Measurements from ENCODE around the gene SUPT6H.
"Not testable (repeated sequence)": the region's sequence is repeated elsewhere in the genome, so short reads cannot be mapped to it uniquely, and the experiment has no call there.

SUPT6H gene

DNA sequence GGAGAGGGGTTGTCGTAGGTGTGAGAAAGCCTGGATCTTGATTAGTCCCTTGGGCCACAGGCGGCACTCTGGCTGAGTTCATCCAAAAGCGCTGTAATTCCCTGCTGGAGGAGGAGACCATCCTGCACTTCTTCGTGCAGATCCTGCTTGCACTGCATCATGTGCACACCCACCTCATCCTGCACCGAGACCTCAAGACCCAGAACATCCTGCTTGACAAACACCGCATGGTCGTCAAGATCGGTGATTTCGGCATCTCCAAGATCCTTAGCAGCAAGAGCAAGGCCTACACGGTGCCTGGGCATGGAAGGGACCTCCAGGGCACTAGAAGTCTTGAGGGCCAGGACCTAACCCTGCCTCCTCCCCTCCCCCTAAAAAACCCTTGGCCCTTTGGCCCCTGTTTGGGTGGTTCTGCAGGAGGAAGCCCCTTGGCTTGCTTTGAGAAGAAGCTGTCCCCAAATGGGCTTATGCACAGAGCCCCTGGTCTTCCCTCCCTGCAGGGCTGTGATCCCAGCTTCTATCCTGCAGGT lies 72.8 kb downstream of the SUPT6H start:
- FAIRE-seq: no peak
- DNase-seq (ENCODE audit: insufficient read length): no peak
- TF ChIP-seq POLR2AphosphoS5 (IDR thresholded peaks at IDR 0.05; ENCODE audit: low read depth, low read length) (no peak), POLR2A (IDR thresholded peaks at IDR 0.05; ENCODE audit: low read depth, low read length) (no peak), TAF1 (IDR thresholded peaks at IDR 0.05; ENCODE audit: borderline replicate concordance, low read depth, low read length) (no peak)

DNA sequence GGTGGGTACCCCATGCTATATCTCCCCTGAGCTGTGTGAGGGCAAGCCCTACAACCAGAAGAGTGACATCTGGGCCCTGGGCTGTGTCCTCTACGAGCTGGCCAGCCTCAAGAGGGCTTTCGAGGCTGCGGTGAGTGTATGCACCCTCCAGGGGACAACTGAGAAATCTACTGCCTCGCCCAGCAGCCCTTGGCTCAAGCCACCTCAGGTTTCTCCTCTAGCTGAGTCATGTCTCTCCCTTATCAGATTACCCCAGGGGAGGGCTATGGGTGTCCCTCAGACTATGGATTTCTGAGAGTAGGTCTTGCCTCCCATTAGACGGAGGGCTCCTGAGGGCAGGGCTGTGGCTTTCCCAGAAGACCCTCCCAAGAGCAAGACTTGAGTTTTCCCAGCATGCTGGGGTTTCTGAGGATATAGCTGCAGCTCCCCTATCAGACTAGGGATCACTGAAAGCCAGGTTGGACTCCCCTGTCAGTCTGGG lies 73.3 kb downstream of the SUPT6H start:
- DNase-seq (ENCODE audit: insufficient read length) (no peak), FAIRE-seq (no peak)
- no peak for TF ChIP-seq POLR2A (IDR thresholded peaks at IDR 0.05; ENCODE audit: low read depth, low read length)
- no peak for TF ChIP-seq TAF1 (IDR thresholded peaks at IDR 0.05; ENCODE audit: borderline replicate concordance, low read depth, low read length)
- no peak for TF ChIP-seq POLR2AphosphoS5 (IDR thresholded peaks at IDR 0.05; ENCODE audit: low read depth, low read length)

DNA sequence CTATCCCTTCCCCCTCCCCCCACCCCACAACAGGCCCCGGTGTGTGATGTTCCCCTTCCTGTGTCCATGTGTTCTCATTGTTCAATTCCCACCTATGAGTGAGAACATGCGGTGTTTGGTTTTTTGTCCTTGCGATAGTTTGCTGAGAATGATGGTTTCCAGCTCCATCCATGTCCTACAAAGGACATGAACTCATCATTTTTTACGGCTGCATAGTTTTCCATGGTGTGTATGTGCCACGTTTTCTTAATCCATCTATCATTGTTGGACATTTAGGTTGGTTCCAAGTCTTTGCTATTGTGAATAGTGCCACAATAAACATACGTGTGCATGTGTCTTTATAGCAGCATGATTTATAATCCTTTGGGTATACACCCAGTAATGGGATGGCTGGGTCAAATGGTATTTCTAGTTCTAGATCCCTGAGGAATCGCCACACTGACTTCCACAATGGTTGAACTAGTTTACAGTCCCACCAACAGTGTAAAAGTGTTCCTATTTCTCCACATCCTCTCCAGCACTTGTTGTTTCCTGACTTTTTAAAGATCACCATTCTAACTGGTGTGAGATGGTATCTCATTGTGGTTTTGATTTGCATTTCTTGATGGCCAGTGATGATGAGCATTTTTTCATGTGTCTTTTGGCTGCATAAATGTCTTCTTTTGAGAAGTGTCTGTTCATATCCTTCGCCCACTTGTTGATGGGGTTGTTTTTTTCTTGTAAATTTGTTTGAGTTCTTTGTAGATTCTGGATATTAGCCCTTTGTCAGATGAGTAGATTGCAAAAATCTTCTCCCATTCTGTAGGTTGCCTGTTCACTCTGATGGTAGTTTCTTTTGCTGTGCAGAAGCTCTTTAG lies 74.1 kb downstream of the SUPT6H start:
- not testable (repeated sequence) for DNase-seq (ENCODE audit: insufficient read length); FAIRE-seq

DNA sequence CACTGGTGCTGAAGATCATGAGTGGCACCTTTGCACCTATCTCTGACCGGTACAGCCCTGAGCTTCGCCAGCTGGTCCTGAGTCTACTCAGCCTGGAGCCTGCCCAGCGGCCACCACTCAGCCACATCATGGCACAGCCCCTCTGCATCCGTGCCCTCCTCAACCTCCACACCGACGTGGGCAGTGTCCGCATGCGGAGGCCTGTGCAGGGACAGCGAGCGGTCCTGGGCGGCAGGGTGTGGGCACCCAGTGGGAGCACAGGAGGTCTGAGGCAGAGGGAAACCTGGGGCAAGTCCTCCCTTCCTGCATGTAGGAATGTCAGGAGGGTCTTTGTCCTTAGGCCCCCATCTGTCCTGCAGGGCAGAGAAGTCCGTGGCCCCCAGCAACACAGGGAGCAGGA lies 75.3 kb downstream of the SUPT6H start:
- TF ChIP-seq POLR2AphosphoS5 (IDR thresholded peaks at IDR 0.05; ENCODE audit: low read depth, low read length): no peak
- no peak for TF ChIP-seq TAF1 (IDR thresholded peaks at IDR 0.05; ENCODE audit: borderline replicate concordance, low read depth, low read length)
- TF ChIP-seq POLR2A (IDR thresholded peaks at IDR 0.05; ENCODE audit: low read depth, low read length): no peak

DNA sequence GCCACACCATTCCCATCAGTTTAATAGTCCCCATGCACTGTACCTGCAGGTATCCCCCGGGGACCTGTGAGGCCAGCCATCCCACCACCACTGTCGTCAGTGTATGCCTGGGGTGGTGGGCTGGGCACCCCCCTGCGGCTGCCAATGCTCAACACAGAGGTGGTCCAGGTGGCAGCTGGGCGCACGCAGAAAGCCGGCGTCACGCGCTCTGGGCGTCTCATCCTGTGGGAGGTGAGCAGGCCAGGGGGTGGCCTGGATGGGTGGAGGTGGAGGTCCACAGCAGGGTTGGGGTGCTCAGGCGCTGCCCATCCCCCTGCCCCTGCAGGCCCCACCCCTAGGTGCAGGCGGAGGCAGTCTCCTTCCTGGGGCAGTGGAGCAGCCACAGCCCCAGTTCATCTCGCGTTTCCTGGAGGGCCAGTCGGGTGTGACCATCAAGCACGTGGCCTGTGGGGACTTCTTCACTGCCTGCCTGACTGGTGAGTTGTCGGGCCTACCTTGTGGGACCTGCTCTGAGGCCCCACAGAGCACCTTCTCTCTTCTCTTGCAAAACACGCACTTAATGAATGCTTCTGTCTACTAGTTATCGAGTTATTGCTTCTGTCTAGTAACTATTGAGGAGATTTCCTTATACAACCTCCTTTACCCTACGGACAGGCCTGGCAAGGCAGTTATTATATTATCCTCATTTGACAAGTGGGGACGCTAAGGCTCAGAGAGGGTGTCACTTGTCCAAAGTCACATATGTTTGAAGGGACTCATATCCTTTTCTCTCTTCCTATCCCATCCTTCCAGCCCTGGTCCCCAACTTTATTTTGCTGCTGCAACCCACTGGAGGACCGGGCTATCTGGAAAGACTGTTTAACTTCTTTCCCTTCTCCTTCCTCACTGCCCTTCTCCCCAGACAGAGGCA lies 76.0 kb downstream of the SUPT6H start:
- peak; percentile 86; the same call in 1 of the 2 replicates for TF ChIP-seq POLR2AphosphoS5 (IDR thresholded peaks at IDR 0.05; ENCODE audit: low read depth, low read length)
- peak; percentile 82 for TF ChIP-seq TAF1 (IDR thresholded peaks at IDR 0.05; ENCODE audit: borderline replicate concordance, low read depth, low read length)
- TF ChIP-seq POLR2A (IDR thresholded peaks at IDR 0.05; ENCODE audit: low read depth, low read length): peak; percentile 83
- FAIRE-seq (peak; percentile 94), DNase-seq (ENCODE audit: insufficient read length) (peak; percentile 88)

More for the DNA sequence above, 75.3 kb downstream of the SUPT6H start:
- no peak for FAIRE-seq
- DNase-seq (ENCODE audit: insufficient read length): no peak

DNA sequence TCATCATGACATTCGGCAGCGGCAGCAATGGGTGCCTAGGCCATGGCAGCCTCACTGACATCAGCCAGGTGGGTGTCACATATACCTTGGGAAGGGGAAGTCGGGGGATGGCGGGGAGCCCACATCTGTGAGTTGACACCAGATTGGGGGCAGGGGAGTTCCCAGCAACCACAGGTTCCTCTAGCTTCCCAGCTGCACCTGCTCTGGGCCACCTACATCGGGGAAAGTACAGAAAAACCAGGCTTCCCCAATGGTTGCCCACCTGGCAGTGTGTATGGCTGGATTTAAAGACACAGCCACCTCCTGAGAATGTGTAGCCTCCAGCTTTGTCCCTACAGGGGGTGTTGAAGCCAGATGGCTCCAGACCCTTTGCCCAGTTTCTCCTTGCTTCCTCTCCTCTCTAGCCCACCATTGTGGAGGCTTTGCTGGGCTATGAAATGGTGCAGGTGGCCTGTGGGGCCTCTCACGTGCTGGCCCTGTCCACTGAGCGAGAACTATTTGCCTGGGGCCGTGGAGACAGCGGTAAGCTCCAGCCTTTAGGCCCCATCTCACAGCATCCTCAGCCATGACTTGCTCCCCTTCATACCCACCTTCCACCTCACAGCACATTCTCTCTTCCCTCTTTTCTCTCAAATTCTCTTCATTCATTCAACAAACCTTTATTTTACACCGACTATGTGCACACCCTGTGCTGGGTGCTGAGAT lies 76.8 kb downstream of the SUPT6H start:
- TF ChIP-seq POLR2A (IDR thresholded peaks at IDR 0.05; ENCODE audit: low read depth, low read length) (no peak), TAF1 (IDR thresholded peaks at IDR 0.05; ENCODE audit: borderline replicate concordance, low read depth, low read length) (no peak), POLR2AphosphoS5 (IDR thresholded peaks at IDR 0.05; ENCODE audit: low read depth, low read length) (no peak)
- no peak for DNase-seq (ENCODE audit: insufficient read length)
- peak; percentile 91 for FAIRE-seq

DNA sequence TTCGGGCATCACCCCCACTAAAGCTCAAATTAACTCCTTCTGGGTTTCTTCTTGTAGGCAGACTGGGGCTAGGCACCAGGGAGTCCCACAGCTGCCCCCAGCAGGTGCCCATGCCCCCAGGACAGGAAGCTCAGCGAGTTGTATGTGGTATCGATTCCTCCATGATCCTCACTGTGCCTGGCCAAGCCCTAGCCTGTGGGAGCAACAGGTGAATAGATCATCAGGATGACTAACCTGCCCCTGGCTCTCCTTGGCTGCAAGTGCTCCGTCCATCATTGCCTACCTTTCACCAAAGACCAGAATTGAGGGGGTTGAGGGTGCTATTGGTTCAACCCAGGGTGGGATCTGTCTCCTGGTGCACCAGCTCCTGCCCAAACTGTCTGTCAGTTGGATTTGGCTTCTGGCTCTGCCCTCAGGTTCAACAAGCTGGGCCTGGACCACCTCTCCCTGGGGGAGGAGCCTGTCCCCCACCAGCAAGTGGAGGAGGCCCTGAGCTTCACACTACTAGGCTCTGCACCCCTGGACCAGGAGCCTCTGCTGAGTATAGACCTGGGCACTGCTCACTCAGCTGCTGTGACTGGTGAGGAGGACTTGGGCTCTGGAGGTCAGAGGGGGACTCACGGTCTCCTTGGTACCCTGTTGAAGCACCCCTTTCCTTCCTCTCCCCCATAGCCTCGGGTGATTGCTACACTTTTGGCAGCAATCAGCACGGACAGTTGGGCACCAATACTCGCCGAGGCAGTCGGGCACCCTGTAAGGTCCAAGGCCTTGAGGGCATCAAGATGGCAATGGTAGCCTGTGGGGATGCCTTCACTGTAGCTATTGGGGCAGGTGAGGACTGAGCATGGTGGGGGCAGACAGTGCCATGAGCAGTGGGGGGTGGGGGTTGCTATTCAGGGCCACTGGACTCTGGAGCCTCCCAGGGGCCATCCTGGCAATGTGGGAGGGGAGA lies 78.7 kb downstream of the SUPT6H start:
- no peak for FAIRE-seq
- no peak for TF ChIP-seq POLR2AphosphoS5 (IDR thresholded peaks at IDR 0.05; ENCODE audit: low read depth, low read length)
- TF ChIP-seq POLR2A (IDR thresholded peaks at IDR 0.05; ENCODE audit: low read depth, low read length): no peak
- no peak for TF ChIP-seq TAF1 (IDR thresholded peaks at IDR 0.05; ENCODE audit: borderline replicate concordance, low read depth, low read length)
- DNase-seq (ENCODE audit: insufficient read length): no peak

DNA sequence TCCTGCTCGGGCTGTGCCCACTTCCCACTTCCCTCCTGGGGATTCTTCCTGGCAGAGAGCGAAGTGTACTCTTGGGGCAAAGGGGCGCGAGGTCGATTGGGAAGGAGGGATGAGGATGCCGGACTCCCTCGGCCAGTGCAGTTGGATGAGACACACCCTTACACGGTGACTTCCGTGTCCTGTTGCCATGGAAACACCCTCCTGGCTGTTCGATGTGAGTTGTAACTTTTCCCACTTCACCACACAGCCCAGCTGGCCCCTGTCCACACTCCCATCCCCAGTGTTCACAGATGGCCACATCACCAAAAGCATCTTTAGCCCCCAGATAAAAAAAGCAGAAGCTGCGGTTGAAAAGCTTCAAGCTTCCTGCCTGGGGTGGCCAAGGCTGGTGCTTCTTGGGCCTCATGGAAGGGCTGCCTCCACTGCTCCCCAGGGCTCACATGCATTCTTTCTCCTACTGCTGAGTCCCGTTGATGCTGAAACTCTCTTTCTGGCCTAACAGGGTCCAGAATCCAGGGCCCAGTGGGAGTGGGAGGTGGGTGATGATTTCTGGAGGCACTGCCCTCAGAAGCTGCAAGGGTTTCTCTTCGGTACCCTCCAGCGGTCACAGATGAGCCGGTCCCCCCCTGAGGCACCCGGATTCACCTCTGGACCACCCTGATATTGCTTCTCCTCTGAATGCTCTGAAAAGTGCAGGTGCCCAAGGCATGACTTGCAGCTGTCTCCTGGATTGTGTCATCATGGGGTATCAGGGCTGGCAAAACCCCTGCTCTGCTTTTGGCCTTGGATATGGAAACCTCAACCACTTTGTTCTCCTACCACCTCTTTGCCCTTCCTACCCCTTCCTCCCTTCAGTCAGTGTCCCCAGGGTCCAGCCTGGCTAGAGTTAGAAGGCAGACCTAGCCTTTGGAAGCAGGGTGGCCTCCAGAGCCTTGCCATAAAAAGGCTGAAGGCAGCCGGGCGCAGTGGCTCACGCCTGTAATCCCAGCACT lies 79.6 kb downstream of the SUPT6H start:
- DNase-seq (ENCODE audit: insufficient read length) (no peak), FAIRE-seq (peak; percentile 93)
- peak; percentile 55; the same call in 1 of the 2 replicates for TF ChIP-seq POLR2AphosphoS5 (IDR thresholded peaks at IDR 0.05; ENCODE audit: low read depth, low read length)
- TF ChIP-seq POLR2A (IDR thresholded peaks at IDR 0.05; ENCODE audit: low read depth, low read length): no peak

Data from GM12892 (cell line).